Colon (tissue), 2 donors: ENCODE data around the gene NIN.
"Not testable (repeated sequence)": the region's sequence is repeated elsewhere in the genome, so short reads cannot be mapped to it uniquely, and the experiment has no call there.

ENCODE experiments used
- FAIRE-seq: peaks from 2 replicates; lab custom pipeline; 2012; peaks lifted over from hg19 to GRCh38; lab: Jason Lieb, UNC
- donor health status: control.
- donor health status: control.

Gene NIN

GRCh38 chr14:50714450-50715073 is 116.4 kb downstream of the NIN start:
- no peak for FAIRE-seq

GRCh38 chr14:50711043-50711442 is 119.9 kb downstream of the NIN start:
- FAIRE-seq = no peak

GRCh38 chr14:50705026-50705593 is 125.9 kb downstream of the NIN start:
- no peak for FAIRE-seq

GRCh38 chr14:50704454-50705010 is 126.4 kb downstream of the NIN start:
- no peak for FAIRE-seq

- no peak for FAIRE-seq
These were observed 133.2 kb downstream of the NIN start for GRCh38 chr14:50697659-50698290.

GRCh38 chr14:50694260-50694659 is 136.7 kb downstream of the NIN start:
- not testable (repeated sequence) for FAIRE-seq

- FAIRE-seq = no peak
These were observed 142.1 kb downstream of the NIN start for GRCh38 chr14:50688875-50689274.

GRCh38 chr14:50679674-50680073 is 151.3 kb downstream of the NIN start:
- FAIRE-seq = no peak

- no peak for FAIRE-seq
These were observed 152.8 kb downstream of the NIN start for GRCh38 chr14:50678163-50678562.

- no peak for FAIRE-seq
These were observed 153.4 kb downstream of the NIN start for GRCh38 chr14:50677527-50678063.

GRCh38 chr14:50676814-50677516 is 154.0 kb downstream of the NIN start:
- no peak for FAIRE-seq

GRCh38 chr14:50675597-50675996 is 155.4 kb downstream of the NIN start:
- no peak for FAIRE-seq

GRCh38 chr14:50670866-50671256 is 160.1 kb downstream of the NIN start:
- FAIRE-seq = no peak

- no peak for FAIRE-seq
These were observed 160.6 kb downstream of the NIN start for GRCh38 chr14:50670196-50670865.
